K562 (cell line): ENCODE data around the gene ALDH7A1. TPM values are rescaled to one million over a fixed set of nuclear protein-coding genes. Genes with fewer than 3 reads are reported as not detected.

Experiments
- ATAC-seq: fragments of 200-7000 bp; cut with Tn5 transposase; 3 replicates; pipeline ENCODE4 v1.9.1; 2020; ENCODE audit warnings: moderate library complexity
- BruUV-seq: library from RNA; stranded (reverse); fragments of 400-500 nt; replicated peaks from 2 replicates; lab custom pipeline; 2021; lab: Mats Ljungman, UMichigan
- CTCF ChIA-PET: fragments of 300-600 bp; formaldehyde crosslinking; extraction: SDS; loops from one replicate; lab custom pipeline; 2021; ENCODE audit warnings: low intra/inter-chr PET ratio; lab: Yijun Ruan, JAX
- POLR2A ChIA-PET: fragments of 300-600, 350-650 bp; sonication (Branson Sonifier 250); formaldehyde crosslinking; extraction: SDS; loops from one replicate; lab custom pipeline; 2021; ENCODE audit warnings: antibody characterized with exemption, inconsistent platforms; lab: Yijun Ruan, JAX
- DNase-seq, 4 experiments: peaks; one replicate each; pipeline versions ENCODE4 v3.0.0 to v3.0.0-alpha.2; 2011 to 2018; ENCODE audit warnings: low spot score in 3 of 4, mixed read lengths in 3 of 4; ENCODE audit errors: extremely low read depth in 1 of 4
- FAIRE-seq: peaks from 2 replicates; lab custom pipeline; 2011; peaks lifted over from hg19 to GRCh38; lab: Jason Lieb, UNC
- H2AFZ ChIP-seq: 2 replicates; pipeline ENCODE4 v1.6.0; 2011; ENCODE audit warnings: low read depth, low read length, control low read depth, inconsistent platforms
- H3K27ac ChIP-seq: fragments of 200-600 bp; 3 replicates; pipeline ENCODE4 v1.8.0; 2011; ENCODE audit warnings: low read depth, mild to moderate bottlenecking, control low read depth, inconsistent platforms, low read length, moderate library complexity, mixed read lengths; ENCODE audit errors: extremely low read depth
- H3K27me3 ChIP-seq, 2 experiments: fragments of 300-600 bp in 1 of 2; 2 replicates in 1 of 2; 3 replicates in 1 of 2; pipeline versions ENCODE4 v1.6.0 to v1.8.0; 2011; ENCODE audit warnings: inconsistent platforms in 2 of 2, low read length in 2 of 2, mild to moderate bottlenecking in 1 of 2, mixed read lengths in 1 of 2, moderate library complexity in 1 of 2; ENCODE audit not compliant: control insufficient read depth in 2 of 2, insufficient read depth in 2 of 2
- H3K36me3 ChIP-seq: fragments of 300-600 bp; 3 replicates; pipeline ENCODE4 v1.8.0; 2011; ENCODE audit warnings: mild to moderate bottlenecking, low read length, inconsistent platforms; ENCODE audit not compliant: control insufficient read depth, insufficient read depth
- H3K4me1 ChIP-seq, 2 experiments: fragments of 200-600 bp in 1 of 2; replicated peaks in 1 of 2; 2 replicates in 1 of 2; 3 replicates in 1 of 2; pipeline versions ENCODE4 v1.5.1 to v1.8.0; 2011; ENCODE audit warnings: inconsistent platforms in 2 of 2, low read length in 2 of 2, mild to moderate bottlenecking in 1 of 2, mixed read lengths in 1 of 2, moderate library complexity in 1 of 2; ENCODE audit not compliant: control insufficient read depth in 2 of 2, insufficient read depth in 2 of 2
- H3K4me2 ChIP-seq: 2 replicates; pipeline ENCODE4 v1.6.1; 2011; ENCODE audit warnings: low read length, control low read depth, inconsistent platforms, mixed read lengths; ENCODE audit not compliant: insufficient read depth
- H3K4me3 ChIP-seq: fragments of 200-600 bp; sonication (generic), shearing (Covaris generic); 2 replicates; pipeline ENCODE4 v1.5.1; 2016; ENCODE audit warnings: control low read depth, inconsistent platforms
- H3K79me2 ChIP-seq: fragments of 200-600 bp; 3 replicates; pipeline ENCODE4 v1.8.0; 2011; ENCODE audit warnings: low read length, inconsistent platforms; ENCODE audit not compliant: control insufficient read depth, insufficient read depth
- H3K9ac ChIP-seq, 2 experiments: 2 replicates each; pipeline versions ENCODE4 v1.6.0 to v1.6.1; 2011; ENCODE audit warnings: low read depth in 2 of 2, low read length in 2 of 2, control low read depth in 1 of 2, inconsistent platforms in 1 of 2, mild to moderate bottlenecking in 1 of 2, mixed read lengths in 1 of 2; ENCODE audit not compliant: insufficient read depth in 1 of 2
- H3K9me1 ChIP-seq: one replicate; pipeline ENCODE4 v1.6.0; 2011; ENCODE audit warnings: inconsistent platforms, mild to moderate bottlenecking, low read length, moderate library complexity; ENCODE audit not compliant: control insufficient read depth, insufficient read depth
- H3K9me3 ChIP-seq: replicated peaks from 2 replicates; pipeline ENCODE4 v1.5.1; 2011; ENCODE audit warnings: low read depth, low read length, inconsistent platforms; ENCODE audit not compliant: control insufficient read depth, insufficient read depth
- H4K20me1 ChIP-seq: replicated peaks from 2 replicates; pipeline ENCODE4 v1.6.1; 2011; ENCODE audit warnings: low read length, inconsistent platforms, mixed read lengths; ENCODE audit not compliant: control insufficient read depth, insufficient read depth
- ARID1B ChIP-seq: fragments of 450-650 bp; IDR thresholded peaks from 2 replicates; pipeline ENCODE4 v1.6.1; 2016; ENCODE audit warnings: antibody characterized with exemption, mild to moderate bottlenecking, inconsistent platforms
- BACH1 ChIP-seq: fragments of 200-800 bp; sonication (Bioruptor generic); IDR thresholded peaks from 2 replicates; pipeline ENCODE4 v1.6.1; 2016; ENCODE audit warnings: missing genetic modification characterization, missing compliant biosample characterization
- CBFB ChIP-seq: sonication (generic); formaldehyde crosslinking; IDR thresholded peaks from 2 replicates; pipeline ENCODE4 v1.4.0; 2020; ENCODE audit warnings: mild to moderate bottlenecking, missing genetic modification reagents
- CC2D1A ChIP-seq: fragments of 450-650 bp; IDR thresholded peaks from 2 replicates; pipeline ENCODE4 v1.6.1; 2017; ENCODE audit warnings: mild to moderate bottlenecking
- E2F5 ChIP-seq: sonication (generic); formaldehyde crosslinking; IDR thresholded peaks from 2 replicates; pipeline ENCODE4 v1.8.0; 2022; ENCODE audit warnings: mild to moderate bottlenecking, missing genetic modification reagents
- ELF4 ChIP-seq: fragments of 450-650 bp; formaldehyde crosslinking; IDR thresholded peaks from 2 replicates; pipeline ENCODE4 v1.4.0; 2022; ENCODE audit warnings: missing genetic modification characterization
- ERF ChIP-seq: fragments of 450-650 bp; formaldehyde crosslinking; IDR thresholded peaks from 2 replicates; pipeline ENCODE4 v1.4.0; 2020; ENCODE audit warnings: mild to moderate bottlenecking, mixed read lengths
- HDAC2 ChIP-seq: fragments of 450-650 bp; IDR thresholded peaks from 2 replicates; pipeline ENCODE4 v1.6.1; 2016; ENCODE audit warnings: mild to moderate bottlenecking
- IRF9 ChIP-seq: fragments of 450-650 bp; IDR thresholded peaks from 2 replicates; pipeline ENCODE4 v1.6.1; 2016; ENCODE audit warnings: missing biosample characterization, missing genetic modification characterization
- KLF1 ChIP-seq: fragments of 450-650 bp; IDR thresholded peaks from 2 replicates; pipeline ENCODE4 v1.6.1; 2016; ENCODE audit warnings: missing genetic modification characterization, missing compliant biosample characterization
- KLF10 ChIP-seq: fragments of 250-450 bp; sonication (Bioruptor Pico); IDR thresholded peaks from 2 replicates; pipeline ENCODE4 v1.6.1; 2021; ENCODE audit warnings: matching md5 sums
- MAZ ChIP-seq, 2 experiments: fragments of 450-650 bp in 1 of 2; sonication (generic) in 1 of 2; formaldehyde crosslinking; IDR thresholded peaks in 1 of 2; conservative IDR thresholded peaks in 1 of 2; 2 replicates each; pipeline versions ENCODE4 v1.4.0 to v1.5.0; 2020; ENCODE audit warnings: mild to moderate bottlenecking in 1 of 2, missing genetic modification reagents in 1 of 2
- MLX ChIP-seq, 2 experiments: fragments of 450-650 bp in 1 of 2; sonication (generic) in 1 of 2; formaldehyde crosslinking; conservative IDR thresholded peaks; 2 replicates each; pipeline versions ENCODE4 v1.4.0 to v1.8.1; 2020 to 2022; ENCODE audit warnings: mild to moderate bottlenecking in 1 of 2, missing genetic modification reagents in 1 of 2
- PHF21A ChIP-seq: fragments of 450-650 bp; IDR thresholded peaks from 2 replicates; pipeline ENCODE4 v1.6.1; 2017; ENCODE audit warnings: low read depth, borderline replicate concordance
- POLR3A ChIP-seq: IDR thresholded peaks from 2 replicates; pipeline ENCODE4 v1.6.1; 2011; ENCODE audit warnings: borderline replicate concordance, mild to moderate bottlenecking, moderate library complexity; ENCODE audit not compliant: insufficient read length, insufficient read depth; ENCODE audit errors: extremely low read depth
- STAT6 ChIP-seq: sonication (generic); formaldehyde crosslinking; IDR thresholded peaks from 2 replicates; pipeline ENCODE4 v1.8.1; 2023; ENCODE audit warnings: mild to moderate bottlenecking, missing genetic modification reagents
- TCF7L2 ChIP-seq: fragments of 150-350 bp; IDR thresholded peaks from 2 replicates; pipeline ENCODE4 v1.6.1; 2016; ENCODE audit warnings: low read depth, mild to moderate bottlenecking, low read length, moderate library complexity
- ZKSCAN3 ChIP-seq: fragments of 250-450 bp; sonication (Bioruptor Pico); IDR thresholded peaks from 2 replicates; pipeline ENCODE4 v1.4.0; 2020
- WGBS: fragments of 100-300 bp; shearing (Covaris generic); methylation state at CpG from one replicate; pipeline ENCODE4 v1.1.6; 2016; ENCODE audit warnings: low coverage, mixed read lengths; ENCODE audit not compliant: insufficient coverage; ENCODE audit errors: missing lambda C conversion rate; 5-methylcytosine and 5-hydroxymethylcytosine counted together
- in situ Hi-C: fragments of 300-500 bp; cut with MboI; formaldehyde crosslinking; loops from 4 replicates; pipeline ENCODE4 v1.15.0; 2018; ENCODE audit warnings: inconsistent platforms, mixed read lengths
- intact Hi-C: fragments of 100-400 bp; cut with micrococcal nuclease; formaldehyde crosslinking; loops from 2 replicates; pipeline ENCODE4 v1.14.2; 2022
- polyA plus RNA-seq, 8 experiments: library from polyadenylated mRNA; depleted of rRNA in 4 of 8; stranded (reverse) in 5 of 8; unstranded in 3 of 8; fragments of >200 nt; fragmentation: Nextera tagmentation in 2 of 8; fragmentation: Illumina TruSeq in 1 of 8; extraction: Ambion mirVana in 2 of 8; extraction: Trizol in 1 of 8; gene quantifications; 2 replicates each; pipeline versions ENCODE4 v1.2.1 to v1.2.3, GENCODE V29; 2011 to 2014; ENCODE audit warnings: inconsistent platforms in 1 of 8, missing spikeins in 1 of 8
- total RNA-seq, 7 experiments: library from RNA; depleted of rRNA in 6 of 7; stranded (reverse); fragments of >200 nt in 6 of 7; fragmentation: Illumina TruSeq in 2 of 7; extraction: Trizol in 2 of 7; gene quantifications; 2 replicates each; pipeline versions ENCODE4 v1.2.1 to v1.2.3, GENCODE V29; 2011 to 2021; ENCODE audit warnings: low replicate concordance in 1 of 7

The ALDH7A1 gene
- total and polyA plus RNA-seq, 9 of the 15 experiments (the other 6 are each of a cell fraction or from before 2014, with no cell fraction given) = 0.04 to 0.49 TPM; not detected in 7

GRCh38 chr5:126610616-126611015, 15.6 kb upstream of the ALDH7A1 start:
- Histone ChIP-seq H3K4me3 (no peak overlapping the region), H3K9me1 (no peaks in the 10 kb centered on the region), H3K9ac (no peak overlapping the region), H3K27ac (no peak overlapping the region), H3K4me1 (no peaks in the 10 kb centered on the region; a peak in 1 of 5 replicates), H2AFZ (no peak overlapping the region), H4K20me1 (no peaks in the 10 kb centered on the region; the same call in none of the 2 replicates), H3K9me3 (no peaks in the 10 kb centered on the region), H3K4me2 (no peak overlapping the region), H3K36me3 (peaks cover 80% of the 10 kb centered on the region; the same call in 2 of the 3 replicates), H3K27me3 (no peaks in the 10 kb centered on the region), H3K79me2 (peaks cover 54% of the 10 kb centered on the region)
- CTCF ChIA-PET = no interaction called here
- in situ Hi-C loops = no loop called here
- DNase-seq = no peak
- TF ChIP-seq STAT6 (CRISPR knock-in tag) = no peak
- TF ChIP-seq ZKSCAN3 (CRISPR knock-in tag) = no peak
- no peak for TF ChIP-seq BACH1
- TF ChIP-seq PHF21A = no peak
- no peak for TF ChIP-seq E2F5
- TF ChIP-seq ARID1B = no peak
- TF ChIP-seq ERF (CRISPR knock-in tag) = no peak
- no peak for TF ChIP-seq KLF10 (CRISPR knock-in tag)
- TF ChIP-seq IRF9 (tag) = no peak
- TF ChIP-seq TCF7L2 = no peak
- TF ChIP-seq MAZ (CRISPR knock-in tag; conservative IDR thresholded peaks at IDR 0.05 in 1 of 2, IDR thresholded peaks at IDR 0.05 in 1 of 2) = no peak
- TF ChIP-seq CBFB (CRISPR knock-in tag) = no peak
- no peak for TF ChIP-seq ELF4 (CRISPR knock-in tag)
- TF ChIP-seq KLF1 (tag) = no peak
- no peak for TF ChIP-seq CC2D1A
- no peak for TF ChIP-seq HDAC2
- TF ChIP-seq POLR3A = no peak
- TF ChIP-seq MLX (CRISPR knock-in tag; conservative IDR thresholded peaks at IDR 0.05) = no peak
- 97% methylated on average over 6 of the region's 6 CpGs for WGBS
- POLR2A ChIA-PET = interaction anchor here (1.1 kb wide), 1 partner anchor 10 kb away, joined by 4 read pairs; no protein-coding TSS in a partner anchor
- intact Hi-C loops = no loop called here
- no peak for ATAC-seq
- BruUV-seq = no TSS peak
- FAIRE-seq = no peak
